Activated CD4-positive, alpha-beta T cell treated with anti-CD3 and anti-CD28 coated beads, Interleukin-2, amount 50 U/mL, for 4 hours (primary cell): ENCODE measurements around the gene SCNN1A.

Experiments used
- DNase-seq, 2 experiments: peaks; one replicate each; pipeline ENCODE4 v3.0.0-alpha.2; 2020

Gene SCNN1A

GRCh38 chr12:6383572-6384498 is 8.5 kb upstream of the SCNN1A start, which contains the start of gene LTBR:
TSS of gene LTBR (plus strand) at chr12:6384162. CDS start at chr12:6384359, 197 bp downstream.
- no peak for DNase-seq

DNA sequence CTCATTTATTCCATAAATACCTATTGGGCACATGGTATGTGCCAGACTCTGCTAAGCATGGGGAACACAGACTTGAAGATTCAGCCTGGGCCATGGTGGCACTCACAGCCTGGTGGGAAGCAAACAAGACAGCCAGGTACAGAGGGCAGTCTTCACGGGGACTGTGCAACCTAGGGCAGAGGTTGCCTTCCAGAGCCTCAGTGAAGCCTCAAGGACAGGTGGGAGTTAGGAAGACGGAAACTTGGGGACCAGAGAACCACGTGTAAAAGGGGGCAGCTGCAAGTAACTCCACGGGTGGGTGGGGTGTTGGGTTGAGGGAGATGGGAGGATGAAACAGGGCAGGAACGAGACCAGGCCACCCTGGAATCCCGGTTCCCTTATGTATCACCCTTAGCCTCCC is 7.6 kb upstream of the SCNN1A start:
- no peak for DNase-seq

DNA sequence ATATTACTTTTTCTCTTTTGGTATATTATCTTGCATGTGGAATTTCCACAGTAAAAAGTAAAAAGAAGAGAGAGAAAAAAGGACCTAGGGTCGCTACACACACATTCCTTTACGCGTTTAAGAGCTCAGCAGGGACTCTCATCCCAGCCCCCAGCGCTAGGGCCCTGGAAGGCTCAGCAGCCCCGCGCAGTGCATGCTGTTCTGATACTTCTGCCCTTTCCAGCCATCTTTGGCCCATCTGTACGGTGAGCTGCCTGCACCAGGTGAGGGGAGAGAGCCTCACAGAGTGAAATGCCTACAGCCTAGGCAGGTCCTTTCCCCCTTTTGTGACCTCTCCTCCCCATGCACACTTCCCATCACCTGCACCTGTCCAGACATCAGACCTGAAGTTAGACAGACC is 7.0 kb upstream of the SCNN1A start:
- no peak for DNase-seq

DNA sequence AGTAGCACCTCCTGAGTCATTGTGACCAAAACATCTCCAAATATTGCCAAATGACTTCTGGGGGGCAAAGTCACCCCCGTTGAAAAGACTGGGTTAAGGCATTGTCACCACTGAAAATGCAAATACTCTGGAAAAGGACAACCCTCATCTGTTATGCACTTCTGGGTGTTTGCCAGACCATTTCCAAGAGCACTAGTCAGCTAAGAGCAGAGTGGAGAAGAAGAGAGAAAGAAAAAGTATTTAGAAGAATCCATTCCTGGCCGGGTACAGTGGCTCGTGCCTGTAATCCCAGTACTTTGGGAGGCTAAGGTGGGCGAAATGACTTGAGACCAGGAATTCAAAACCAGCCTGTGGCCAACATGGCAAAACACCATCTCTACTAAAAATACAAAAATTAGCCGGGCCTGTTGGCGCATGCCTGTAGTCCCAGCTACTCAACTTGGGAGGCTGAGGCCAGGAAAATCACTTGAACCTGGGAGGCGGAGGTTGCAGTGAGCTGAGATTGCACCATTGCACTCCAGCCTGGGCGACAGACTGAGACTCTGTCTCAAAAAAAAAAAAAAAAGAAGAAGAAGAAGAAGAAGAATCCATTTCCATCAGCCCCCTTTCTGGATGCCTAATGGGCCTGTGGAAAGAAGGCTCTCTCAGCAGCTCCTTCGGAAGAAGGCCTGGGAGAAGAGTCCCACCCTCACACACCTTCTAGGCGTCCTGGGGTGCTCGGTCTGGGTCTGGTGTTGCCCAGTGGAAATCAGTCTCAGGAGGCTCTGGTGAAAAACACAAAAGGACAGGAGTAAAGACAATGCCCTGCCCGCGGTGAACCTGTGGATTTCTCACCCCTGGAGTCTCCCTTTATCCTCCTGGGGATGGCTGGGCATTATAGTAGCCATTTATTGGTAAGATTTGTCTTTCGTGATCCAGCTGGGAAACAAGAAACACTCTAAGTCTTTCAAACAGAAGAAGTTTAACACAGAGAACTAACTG is 5.1 kb upstream of the SCNN1A start:
- DNase-seq = no peak

DNA sequence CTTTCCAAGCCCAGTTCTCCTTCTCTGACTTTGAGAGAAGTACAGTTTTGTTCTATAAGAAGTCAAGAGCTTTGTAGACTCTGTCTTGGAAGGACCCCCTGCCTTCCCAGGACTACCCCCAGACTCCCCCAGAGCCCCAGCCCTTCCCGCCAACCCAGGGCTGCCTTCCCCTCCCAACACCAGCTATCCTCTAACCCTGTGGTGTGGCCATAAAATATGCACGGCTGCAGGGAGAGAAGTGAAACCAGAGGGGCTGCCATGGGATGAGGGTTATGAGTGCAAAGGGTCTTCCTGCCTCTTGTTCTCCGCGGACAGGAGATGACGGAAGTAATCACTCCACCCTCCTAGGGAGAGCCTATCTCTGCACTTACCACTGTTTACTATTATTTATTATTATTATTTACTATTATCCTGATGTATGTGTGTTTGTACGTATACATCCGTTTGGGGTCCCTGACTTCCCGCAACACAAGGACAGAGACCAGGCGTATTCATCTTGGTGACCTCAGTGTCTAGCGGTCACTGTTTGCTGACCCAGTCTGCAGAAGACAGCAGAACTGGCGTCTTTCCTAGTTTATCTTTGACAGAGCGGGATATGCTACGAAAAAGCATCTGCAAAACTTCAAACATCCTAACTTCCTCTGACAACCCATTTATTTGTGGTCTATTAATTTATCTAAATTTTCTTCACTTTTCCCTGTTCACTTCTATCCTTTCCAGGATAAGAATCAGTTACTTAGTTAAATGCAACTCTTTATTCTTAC is 3.5 kb upstream of the SCNN1A start:
- DNase-seq = no peak

GRCh38 chr12:6377667-6377994 is 2.3 kb upstream of the SCNN1A start:
- no peak for DNase-seq

GRCh38 chr12:6376870-6377666 is 1.7 kb upstream of the SCNN1A start:
- DNase-seq = no peak

DNA sequence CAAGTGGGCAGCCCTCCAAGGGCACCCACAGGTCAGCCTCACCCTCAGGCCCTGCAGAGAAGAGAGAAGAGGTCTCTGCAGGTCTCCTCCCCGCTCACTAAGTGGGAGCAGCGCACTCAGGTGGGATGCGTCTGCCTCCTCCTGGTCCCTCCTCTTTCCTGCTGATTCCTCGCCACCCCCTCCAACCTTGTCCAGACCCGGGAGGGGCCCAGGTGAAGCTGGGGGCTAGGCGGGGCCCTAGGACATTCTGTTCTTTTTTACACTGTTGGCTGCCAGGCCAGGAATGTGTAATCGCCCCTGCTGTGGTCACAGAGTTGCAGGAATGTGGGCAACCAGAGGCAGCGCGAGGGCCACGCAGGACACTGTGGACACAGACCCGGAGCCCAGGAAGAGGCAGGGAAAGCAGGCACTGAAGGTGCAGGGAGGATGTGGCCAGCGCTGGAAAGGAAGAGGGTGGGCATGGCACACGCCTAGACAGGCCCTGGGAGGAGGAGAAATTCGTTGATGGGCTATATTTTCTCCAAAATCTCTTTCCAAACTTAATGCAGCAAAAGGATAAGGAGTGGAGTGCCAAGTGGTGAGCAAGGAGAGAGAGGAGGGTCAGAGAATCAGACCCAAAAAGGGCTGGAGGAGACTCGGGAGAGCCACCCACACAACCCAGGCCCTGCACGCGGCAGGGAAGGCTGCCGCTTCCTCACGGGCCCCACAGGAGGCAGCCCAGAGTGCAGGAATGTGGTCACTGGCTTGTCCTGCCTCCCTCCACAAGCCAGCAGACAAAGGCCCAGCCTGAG is 911 bp upstream of the SCNN1A start:
- no peak for DNase-seq

DNA sequence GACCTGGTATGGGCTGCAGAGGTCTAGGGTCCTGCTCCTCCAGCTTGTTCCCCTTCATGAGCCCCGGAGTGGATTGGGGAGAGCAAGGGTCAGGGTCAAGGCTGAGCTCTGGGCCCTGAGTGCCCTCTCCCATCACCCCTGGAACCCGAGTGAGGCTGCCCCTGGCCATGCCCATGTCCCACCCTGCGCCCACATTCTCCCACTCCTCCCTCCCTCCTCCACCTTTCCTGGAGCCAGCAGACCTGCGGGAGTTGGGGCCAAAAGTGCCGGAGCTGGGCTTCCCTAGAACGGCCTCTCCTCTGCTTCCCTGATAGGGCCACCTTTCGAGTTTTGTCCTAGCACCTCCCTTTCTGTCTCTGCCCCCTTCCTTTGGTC is 590 bp downstream of the SCNN1A start:
- no peak for DNase-seq

DNA sequence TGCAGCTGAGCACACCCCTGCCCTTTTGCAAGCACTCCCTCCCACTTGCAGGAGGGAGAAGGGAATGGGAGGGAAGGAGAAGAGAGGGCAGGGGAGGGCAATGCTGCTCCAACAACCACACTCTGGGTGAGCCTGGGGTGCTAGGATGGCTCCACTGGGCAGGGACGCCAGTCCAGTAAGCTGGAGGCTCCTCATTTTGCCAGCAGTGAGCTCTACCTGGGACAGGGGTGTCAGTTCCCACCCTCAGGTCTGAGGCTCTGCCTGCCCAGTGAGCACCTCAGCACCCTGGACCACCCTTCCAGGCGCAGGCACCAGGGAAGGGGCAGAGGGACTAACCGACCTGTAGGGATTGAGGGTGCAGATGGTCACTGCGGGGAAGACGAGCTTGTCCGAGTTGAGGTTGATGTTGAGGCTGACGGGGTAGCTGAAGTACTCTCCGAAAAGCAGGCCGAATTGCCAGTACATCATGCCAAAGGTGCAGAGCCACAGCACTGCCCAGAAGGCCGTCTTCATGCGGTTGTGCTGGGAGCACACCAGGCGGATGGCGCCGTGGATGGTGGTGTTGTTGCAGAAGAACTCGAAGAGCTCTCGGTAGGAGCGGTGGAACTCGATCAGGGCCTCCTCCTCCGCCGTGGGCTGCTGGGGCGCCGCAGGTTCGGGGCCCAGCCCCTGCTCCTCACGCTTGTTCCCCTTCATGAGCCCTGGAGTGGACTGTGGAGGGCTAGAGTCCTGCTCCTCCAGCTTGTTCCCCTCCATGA is 1.2 kb downstream of the SCNN1A start:
- no peak for DNase-seq

DNA sequence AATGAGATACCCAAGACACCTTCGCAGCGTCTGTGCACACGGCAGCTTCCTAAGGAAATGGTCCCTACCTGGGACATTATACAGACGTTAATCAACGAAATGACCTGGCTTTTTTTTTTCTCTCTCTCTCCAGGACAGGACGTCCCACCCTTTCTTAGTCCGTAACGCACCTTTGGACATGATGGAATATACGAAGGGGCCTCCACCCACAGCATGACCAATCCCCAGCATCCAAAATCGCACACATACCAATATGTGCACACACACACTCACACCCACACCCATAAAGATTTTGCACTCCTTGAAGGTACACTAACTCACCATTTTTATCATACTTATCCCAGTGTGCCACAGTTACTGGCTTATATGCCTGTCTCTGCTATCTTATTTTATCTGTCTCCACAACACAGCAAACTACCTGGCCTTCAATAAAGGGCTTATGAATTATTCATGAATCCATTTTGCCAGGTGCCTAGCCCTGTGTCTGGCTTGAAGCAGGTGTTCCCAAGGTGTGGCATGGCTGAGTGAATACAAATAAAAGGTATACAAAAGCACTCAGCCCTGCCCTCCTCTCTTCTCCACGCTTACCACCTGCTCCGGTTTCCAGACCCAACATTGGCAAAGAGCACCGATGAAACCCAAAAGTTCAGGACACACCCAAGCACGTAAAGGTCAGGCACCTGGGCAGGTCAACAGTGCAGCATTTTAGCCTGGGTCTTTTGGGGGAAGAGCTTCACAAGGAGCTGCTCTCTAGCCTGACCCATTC is 2.2 kb downstream of the SCNN1A start:
- no peak for DNase-seq

- DNase-seq = no peak
These were observed 2.9 kb downstream of the SCNN1A start for GRCh38 chr12:6372403-6373003.

GRCh38 chr12:6370994-6371754 is 4.2 kb downstream of the SCNN1A start:
- DNase-seq = no peak

- no peak for DNase-seq
These were observed 4.8 kb downstream of the SCNN1A start for GRCh38 chr12:6370576-6370935.

DNA sequence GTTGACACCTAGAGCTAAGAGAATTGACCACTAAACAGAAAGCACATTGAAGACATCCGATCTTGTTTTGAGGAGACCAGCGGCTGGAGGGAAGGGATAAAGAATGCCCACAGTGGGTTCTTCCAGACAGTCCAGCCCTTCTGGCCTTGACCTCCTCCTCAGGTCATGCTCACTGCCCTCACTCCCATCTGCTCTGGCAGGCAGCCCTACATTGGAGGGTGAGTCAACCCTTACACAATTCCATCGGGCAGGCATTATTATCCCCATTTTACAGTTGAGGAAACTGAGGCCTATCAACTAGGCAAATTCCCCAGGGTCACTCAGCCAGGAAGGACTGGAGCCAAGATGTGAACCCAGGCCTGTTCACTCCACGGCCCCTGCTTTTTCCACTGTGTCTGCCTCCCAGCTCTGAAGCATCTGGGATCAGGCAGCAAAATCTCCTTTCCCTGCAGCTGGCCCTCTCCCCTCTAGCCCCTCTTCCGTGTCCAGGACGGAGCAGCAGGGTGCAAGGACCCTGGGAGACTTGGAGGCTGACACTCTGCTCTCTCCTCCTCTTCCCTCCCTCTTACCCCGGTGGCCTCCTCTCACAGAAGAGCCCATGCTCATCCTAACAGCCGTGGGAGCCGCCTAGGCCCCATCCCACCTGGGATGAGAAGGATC is 5.3 kb downstream of the SCNN1A start:
- no peak for DNase-seq

GRCh38 chr12:6368906-6369525 is 6.3 kb downstream of the SCNN1A start:
- DNase-seq = no peak
